NCI-H526 (cell line): Measurements from ENCODE around the gene TNNC1.
A peak's percentile ranks its signal among the peaks of the same experiment; 100 is the strongest.

Source experiments
- DNase-seq, 2 experiments: peaks; one replicate each; lab custom pipeline; 2025; lab: John Stamatoyannopoulos, UW

Gene TNNC1

GRCh38 chr3:52458770-52459545 is 5.1 kb upstream of the TNNC1 start:
- no peak for DNase-seq

GRCh38 chr3:52458031-52458760 is 4.4 kb upstream of the TNNC1 start:
- DNase-seq, result peak; percentile 53 to 68

- DNase-seq, result peak in 1 of 2 experiments; percentile 49
These were observed 3.0 kb upstream of the TNNC1 start for GRCh38 chr3:52456800-52457183.

GRCh38 chr3:52456169-52456799 is 2.4 kb upstream of the TNNC1 start:
- DNase-seq, result peak in 1 of 2 experiments; percentile 62

GRCh38 chr3:52455283-52456168 is 1.7 kb upstream of the TNNC1 start, which contains the start of gene NISCH:
NISCH (plus strand) TSS chr3:52455604; CDS start chr3:52455642, 38 bp downstream.
- DNase-seq, result peak; percentile 72 to 98

- no peak for DNase-seq
These were observed 1.1 kb upstream of the TNNC1 start for GRCh38 chr3:52454938-52455282.

GRCh38 chr3:52454250-52454937 is 553 bp upstream of the TNNC1 start:
- DNase-seq, result no peak

GRCh38 chr3:52452570-52453221 is 1.1 kb downstream of the TNNC1 start:
- DNase-seq, result no peak

- no peak for DNase-seq
These were observed 1.7 kb downstream of the TNNC1 start for GRCh38 chr3:52452126-52452525.

- DNase-seq, result no peak
These were observed 2.4 kb downstream of the TNNC1 start for GRCh38 chr3:52451237-52452083.

- DNase-seq, result no peak
These were observed 3.2 kb downstream of the TNNC1 start for GRCh38 chr3:52450489-52451236.

GRCh38 chr3:52447512-52448355 is 6.1 kb downstream of the TNNC1 start:
- DNase-seq, result no peak

GRCh38 chr3:52446631-52447511 is 7.0 kb downstream of the TNNC1 start:
- DNase-seq, result peak; percentile 49 to 91

- DNase-seq, result no peak
These were observed 7.8 kb downstream of the TNNC1 start for GRCh38 chr3:52446042-52446441.

GRCh38 chr3:52444860-52445793 is 8.7 kb downstream of the TNNC1 start, which contains the start of gene SEMA3G:
SEMA3G (minus strand) TSS chr3:52445103; CDS start chr3:52445027, 76 bp downstream.
- peak; percentile 62 to 93 for DNase-seq
